SK-N-SH treated with all-trans-retinoic acid at 6 μM for 48 hours (cell line): ENCODE results near the gene ESRRA.

Experiments used
- RARB ChIP-seq: fragments of 250-450 bp; sonication (Bioruptor Pico); IDR thresholded peaks from 2 replicates; pipeline ENCODE4 v1.8.0; 2021; ENCODE audit warnings: mild to moderate bottlenecking, moderate library complexity
- TF ChIP-seq, protein P1 (sequence below): fragments of 250-450 bp; sonication (Bioruptor Pico); IDR thresholded peaks from 2 replicates; pipeline ENCODE4 v1.5.1; 2020; ENCODE audit warnings: low read depth, mild to moderate bottlenecking, moderate library complexity

DNA sequence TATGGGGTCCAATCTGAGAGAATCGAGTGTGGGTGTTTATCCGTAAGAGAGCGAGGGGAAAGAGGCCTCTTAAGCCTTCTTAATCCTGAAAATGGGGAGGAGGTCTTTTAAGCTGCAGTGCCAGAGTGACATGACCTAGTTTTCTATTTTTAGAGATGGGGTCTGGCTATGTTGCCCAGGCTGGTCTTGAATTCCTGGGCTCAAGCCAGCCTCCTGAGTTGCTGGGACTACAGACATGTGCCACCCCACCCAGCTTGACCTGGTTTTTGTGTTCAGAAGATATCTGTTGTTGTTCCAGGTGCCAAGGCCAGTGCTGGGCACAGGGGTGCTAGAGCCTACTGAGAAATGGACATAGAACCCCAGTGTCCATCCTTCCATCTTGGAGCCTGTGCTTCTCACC, 22.2 kb upstream of the ESRRA start:
- no peak for TF ChIP-seq RARB
- TF ChIP-seq, protein P1, sequence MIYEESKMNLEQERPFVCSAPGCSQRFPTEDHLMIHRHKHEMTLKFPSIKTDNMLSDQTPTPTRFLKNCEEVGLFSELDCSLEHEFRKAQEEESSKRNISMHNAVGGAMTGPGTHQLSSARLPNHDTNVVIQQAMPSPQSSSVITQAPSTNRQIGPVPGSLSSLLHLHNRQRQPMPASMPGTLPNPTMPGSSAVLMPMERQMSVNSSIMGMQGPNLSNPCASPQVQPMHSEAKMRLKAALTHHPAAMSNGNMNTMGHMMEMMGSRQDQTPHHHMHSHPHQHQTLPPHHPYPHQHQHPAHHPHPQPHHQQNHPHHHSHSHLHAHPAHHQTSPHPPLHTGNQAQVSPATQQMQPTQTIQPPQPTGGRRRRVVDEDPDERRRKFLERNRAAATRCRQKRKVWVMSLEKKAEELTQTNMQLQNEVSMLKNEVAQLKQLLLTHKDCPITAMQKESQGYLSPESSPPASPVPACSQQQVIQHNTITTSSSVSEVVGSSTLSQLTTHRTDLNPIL (CRISPR knock-in tag), result no peak
